ENCODE data around the gene ADPRH.
"Not testable (repeated sequence)": the region's sequence is repeated elsewhere in the genome, so short reads cannot be mapped to it uniquely, and the experiment has no call there.

ADPRH gene

DNA sequence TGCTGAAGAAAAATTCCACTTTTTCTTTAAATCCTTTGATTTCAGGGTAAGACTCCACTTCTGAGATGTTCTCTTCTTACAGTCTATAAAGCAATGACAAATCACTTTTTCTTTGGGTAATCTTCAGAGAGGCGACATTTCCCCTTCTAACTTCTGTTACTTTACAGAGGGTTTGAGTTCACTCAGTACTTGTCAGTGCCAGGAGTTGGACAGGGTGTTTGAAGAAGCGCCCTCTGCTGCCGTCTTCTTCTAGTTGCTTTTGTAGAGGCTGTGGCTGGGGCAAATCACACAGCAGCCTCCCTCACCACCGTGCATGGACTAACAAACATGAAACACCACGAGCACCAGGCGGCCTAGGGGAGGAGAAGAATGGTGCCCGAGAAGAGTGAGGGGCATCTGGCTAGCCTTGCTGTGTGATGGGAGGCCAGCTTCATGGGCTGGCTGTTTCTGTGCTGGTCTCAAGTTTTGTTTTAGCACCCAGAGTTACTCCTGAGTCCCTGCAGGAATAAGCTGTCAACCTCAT, 19.8 kb upstream of the ADPRH start, which contains the start of gene CD80:
Gene CD80 (minus strand): TSS at position 174 of the 523 bp plus-strand sequence. CDS start 1,886 bp downstream, outside the sequence.
- peak; percentile 55 for DNase-seq (ENCODE audit: low read depth)

DNA sequence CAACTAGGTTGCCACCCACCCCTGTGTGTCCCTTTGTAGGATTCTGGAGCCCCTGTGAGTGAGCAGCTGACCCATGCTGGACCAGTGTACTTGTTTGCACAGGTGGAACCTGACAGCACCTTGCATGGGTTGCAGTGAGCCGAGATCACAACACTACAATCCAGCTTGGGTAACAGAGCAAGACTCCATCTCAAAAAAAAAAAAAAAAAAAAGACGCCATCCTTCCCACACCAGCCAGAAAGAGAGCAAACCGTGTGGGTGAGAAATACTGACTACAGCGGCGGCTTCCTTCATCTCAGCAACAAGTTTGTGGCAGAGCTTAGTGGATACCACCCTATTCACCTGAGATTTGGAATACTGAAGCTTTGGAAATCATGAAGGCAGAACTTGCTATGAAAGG, 19.1 kb upstream of the ADPRH start:
- no peak for DNase-seq (ENCODE audit: low read depth)

DNA sequence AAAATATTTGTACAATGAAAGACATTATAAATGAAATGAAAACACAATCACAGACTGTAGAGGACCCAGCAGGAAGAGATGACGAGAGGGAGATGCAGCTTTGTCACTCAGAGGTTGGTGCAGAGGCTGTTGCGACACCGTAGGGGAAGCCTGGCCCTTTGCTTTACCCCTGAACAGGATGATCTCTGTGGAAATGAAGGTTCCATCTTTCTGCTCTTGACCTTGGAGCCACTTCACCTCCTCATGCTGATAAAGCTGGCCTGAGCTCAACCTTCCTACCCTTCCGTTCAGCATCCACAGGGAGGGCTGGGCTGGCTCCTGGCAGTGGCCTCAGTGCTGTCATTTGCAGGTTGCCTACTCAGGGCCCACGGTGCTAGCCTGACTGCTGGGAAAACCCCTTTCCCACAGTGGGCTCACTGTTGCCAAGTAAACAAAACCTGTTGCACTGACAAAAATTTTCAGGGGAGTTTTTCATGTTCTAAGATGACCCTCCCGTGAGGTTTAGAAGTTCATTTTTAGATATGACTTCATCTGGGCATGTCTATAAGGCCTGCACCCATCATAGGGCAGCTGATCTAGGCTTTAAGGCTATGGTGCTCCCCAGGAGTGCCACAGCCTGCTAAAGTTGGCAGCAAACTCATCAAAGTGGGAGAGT, 16.9 kb upstream of the ADPRH start:
- no peak for DNase-seq (ENCODE audit: low read depth)

DNA sequence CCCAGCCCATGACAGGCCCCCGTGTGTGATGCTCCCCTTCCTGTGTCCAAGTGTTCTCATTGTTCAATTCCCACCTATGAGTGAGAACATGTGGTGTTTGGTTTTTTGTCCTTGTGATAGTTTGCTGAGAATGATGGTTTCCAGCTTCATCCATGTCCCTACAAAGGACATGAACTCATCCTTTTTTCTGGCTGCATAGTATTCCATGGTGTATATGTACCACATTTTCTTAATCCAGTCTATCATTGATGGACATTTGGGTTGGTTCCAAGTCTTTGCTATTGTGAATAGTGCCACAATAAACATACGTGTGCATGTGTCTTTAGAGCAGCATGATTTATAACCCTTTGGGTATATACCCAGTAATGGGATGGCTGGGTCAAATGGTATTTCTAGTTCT, 16.0 kb upstream of the ADPRH start:
- not testable (repeated sequence) for DNase-seq (ENCODE audit: low read depth)

DNA sequence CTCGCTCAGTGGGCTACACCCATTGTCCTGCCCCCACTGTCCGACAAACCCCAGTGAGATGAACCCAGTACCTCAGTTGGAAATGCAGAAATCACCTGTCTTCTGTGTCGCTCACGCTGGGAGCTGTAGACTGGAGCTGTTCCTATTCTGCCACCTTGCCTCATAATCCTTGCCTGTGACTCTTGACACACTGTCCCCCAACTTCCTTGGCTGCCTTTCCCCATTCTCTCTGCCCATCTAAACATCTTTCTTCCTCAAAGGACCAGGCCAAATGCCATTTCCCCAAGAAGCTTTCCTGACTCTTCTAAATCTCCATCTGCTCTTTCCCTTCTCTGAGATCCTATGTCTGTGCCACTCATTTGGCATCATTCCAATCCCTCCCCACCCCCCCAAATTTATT, 10.1 kb upstream of the ADPRH start:
- DNase-seq (ENCODE audit: low read depth), result no peak

DNA sequence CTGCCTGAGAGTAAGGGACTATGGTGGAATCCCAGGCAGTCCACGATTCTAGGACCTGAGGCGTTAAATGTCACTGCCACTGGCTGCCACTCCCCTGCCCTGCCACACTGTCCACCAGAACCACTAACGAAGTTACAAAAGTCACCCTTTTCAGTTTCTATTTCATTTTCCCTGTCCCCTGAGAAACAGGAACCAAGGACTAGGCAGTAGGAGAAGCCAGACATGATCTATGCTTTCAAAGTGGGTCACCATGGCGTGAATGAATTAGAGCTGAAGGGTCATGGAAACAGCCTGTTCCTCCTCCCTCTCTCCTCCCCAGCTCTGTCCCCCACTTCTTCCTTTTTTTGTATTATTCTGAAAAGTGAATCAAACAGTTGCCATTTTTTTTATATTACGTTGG, 9.1 kb upstream of the ADPRH start:
- no peak for DNase-seq (ENCODE audit: low read depth)

DNA sequence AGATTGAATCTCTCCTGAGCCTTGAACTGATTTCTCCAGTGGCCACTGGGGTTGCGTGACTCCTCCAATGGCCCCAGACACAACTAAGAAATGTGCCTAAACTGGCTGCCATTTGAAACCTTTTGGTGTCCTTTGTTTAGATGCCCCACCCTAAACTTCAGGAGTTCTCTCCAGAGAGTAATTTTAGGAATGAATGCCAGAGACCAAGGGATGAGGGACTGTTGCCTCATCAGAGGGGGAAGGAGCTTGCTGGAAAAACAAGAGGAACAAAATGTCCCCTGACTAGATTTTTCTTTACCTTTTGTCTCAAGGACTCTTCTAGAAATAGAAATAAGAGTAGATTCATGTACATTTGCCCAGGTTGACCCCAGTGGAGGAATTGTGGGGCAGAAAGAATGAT, 8.1 kb upstream of the ADPRH start:
- no peak for DNase-seq (ENCODE audit: low read depth)

DNA sequence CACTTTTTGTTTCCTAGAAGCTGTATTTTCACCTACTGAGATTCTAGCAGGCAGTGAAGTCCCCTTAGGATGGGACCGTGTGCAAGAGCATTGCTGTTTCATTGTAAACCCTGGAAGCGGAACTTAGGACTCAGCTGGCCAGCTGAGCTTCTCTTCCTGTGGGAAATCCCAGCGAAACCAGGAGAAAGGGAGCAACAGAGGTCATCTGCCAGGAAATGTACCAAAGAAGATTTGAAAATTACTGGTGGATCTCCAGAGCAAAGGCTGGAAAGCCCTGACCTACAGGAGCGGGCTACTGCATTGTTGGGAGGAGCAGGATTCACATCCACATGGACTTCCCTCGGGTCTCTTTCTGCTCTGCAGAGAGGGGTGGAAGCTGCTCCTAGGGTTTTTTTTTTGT, 7.6 kb upstream of the ADPRH start:
- no peak for DNase-seq (ENCODE audit: low read depth)

DNA sequence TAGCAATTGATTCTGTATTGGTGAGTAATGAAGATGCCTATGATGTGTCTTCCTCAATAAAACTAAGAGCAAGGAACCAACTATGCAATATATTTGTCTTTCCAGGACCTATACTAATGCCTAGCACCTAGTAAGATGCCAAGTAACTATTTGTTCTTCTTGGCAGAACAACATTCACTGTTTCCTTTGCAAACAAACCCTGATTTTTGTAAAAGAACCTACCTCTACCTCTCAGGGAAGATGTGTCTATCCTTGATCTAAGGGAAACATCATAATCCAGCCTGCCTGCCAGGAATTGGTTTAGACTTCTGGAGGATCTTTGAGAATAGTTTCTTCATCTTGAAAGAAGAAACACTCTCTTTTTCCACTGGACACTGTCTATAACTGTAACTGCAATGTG, 3.8 kb upstream of the ADPRH start:
- no peak for DNase-seq (ENCODE audit: low read depth)

DNA sequence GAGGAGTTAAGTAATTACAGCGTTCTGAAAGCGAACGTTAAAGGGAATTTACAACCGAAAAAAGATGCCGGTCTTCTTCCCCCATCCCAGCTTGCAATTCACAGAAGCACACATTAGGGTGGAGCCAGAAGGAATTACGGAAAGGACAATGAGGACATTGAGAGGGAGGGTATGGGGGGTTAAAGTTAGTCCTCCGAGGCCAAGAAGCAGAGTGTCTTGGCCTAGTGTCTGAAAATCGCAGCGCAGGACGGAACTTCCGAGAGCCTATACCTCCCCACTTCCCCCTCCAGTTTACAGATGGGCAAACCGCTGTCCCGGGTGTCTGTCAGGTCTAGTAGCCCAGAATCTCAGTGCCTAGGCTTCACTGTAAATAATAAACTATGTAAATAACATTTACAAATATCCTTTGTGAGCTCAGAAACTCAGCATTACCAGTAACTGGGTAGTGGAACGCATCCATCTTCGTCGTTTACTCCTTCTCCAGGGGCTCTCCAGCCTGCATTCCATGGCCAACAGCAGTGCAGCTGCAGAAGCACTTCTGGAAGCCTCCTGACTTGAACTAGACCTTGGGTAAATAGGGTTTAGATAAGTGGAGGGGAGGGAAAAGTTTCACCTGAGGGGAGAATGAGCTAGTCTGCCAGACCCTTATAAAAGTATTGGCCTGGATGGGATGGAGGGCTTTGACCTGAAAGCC, 922 bp downstream of the ADPRH start:
- peak; percentile 22 for DNase-seq (ENCODE audit: low read depth)

DNA sequence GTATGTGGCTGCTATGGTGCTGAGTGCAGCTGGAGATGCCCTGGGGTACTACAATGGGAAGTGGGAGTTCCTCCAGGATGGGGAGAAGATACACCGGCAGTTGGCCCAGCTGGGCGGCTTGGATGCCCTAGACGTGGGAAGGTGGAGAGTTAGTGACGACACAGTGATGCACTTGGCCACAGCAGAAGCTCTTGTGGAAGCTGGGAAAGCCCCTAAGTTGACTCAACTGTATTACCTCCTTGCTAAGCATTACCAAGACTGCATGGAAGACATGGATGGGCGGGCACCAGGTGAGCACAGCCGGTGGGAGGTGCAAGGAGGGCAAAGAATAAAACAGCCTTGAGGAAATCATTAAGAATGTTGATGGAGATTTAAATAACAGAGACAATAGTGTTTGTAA, 2.9 kb downstream of the ADPRH start:
- DNase-seq (ENCODE audit: low read depth), result no peak

DNA sequence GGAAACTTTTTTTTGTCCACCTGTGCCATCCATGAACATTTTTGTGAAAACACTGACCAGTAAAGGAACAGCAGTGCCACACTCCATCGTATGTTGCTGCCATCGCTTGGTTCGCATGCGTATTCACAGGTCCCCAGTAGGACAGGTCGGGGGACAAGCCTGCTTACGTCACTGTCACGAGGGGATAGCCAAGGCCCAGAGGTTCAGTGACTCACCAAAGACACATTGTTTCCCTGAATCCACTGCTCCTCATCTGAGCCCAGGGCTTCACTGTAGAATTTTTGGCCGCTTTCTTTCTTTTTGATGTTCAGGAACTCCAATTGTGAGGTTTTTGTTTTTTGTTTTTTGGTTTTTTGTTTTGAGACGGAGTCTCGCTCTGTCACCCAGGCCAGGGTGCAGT, 5.9 kb downstream of the ADPRH start:
- DNase-seq (ENCODE audit: low read depth), result no peak

DNA sequence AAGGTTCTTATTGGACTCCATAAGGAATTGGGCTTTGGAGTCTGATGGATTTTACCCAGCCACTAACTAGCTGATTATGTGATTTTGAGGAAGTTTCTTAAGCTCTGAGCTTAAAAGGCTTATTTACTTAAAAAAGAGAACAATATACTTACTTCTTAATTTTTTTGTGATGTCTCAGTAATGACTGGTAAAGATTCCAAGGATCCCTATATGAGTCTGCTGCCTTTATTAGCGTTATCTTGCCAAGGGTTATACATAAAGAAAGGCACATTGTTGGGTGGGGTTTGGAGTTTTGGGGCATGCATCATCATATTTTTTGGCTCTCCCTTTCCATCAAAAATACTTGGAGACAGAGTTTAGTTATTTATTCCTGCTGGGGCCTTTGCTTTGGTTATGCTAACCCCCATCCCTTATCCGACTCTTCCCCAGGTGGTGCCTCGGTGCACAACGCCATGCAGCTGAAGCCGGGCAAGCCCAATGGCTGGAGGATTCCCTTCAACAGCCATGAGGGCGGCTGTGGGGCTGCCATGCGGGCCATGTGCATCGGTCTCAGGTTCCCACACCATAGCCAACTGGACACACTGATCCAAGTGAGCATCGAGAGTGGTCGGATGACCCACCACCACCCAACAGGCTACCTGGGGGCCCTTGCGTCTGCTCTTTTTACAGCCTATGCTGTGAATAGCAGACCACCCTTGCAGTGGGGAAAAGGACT, 6.7 kb downstream of the ADPRH start:
- DNase-seq (ENCODE audit: low read depth), result no peak

DNA sequence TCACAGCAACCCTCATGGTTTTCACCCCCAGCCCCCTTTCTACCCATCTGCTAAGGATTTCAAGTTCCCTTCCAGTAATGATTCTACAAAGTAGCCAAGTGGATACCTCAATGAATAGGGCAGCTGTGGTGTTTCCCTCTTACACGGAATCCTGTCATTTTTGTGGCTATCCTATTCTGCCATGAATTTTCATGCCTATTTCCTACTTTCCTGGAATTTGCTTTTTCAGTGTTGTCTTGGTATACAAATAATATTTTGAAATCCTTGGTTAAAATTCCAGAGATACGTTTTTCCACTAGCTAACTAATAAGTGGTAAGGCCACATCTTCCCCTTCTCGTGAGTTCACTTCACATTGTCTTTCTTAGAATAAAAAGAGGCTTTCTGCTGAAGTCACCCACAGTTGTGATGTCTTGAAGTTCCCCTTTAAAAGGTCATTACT, 7.5 kb downstream of the ADPRH start:
- DNase-seq (ENCODE audit: low read depth), result no peak

DNA sequence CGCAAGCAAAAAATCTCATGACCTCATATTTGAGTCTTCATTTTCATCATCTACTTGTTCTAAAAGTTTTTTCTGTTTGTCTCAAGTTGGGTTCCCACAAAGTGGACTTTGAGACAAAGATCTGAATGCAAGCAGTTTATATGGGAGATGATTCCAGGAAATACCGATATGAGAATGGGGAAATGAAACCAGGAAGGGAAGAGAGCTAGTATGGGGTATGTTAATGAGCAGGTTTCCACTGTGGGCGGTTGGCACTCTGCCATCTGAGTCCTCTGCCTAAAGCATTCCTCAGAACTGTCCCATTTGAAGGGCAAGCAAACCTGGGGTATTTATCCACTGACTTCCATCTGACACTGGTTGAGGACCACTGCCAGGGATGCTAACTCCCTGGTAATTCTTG, 8.8 kb downstream of the ADPRH start:
- no peak for DNase-seq (ENCODE audit: low read depth)

DNA sequence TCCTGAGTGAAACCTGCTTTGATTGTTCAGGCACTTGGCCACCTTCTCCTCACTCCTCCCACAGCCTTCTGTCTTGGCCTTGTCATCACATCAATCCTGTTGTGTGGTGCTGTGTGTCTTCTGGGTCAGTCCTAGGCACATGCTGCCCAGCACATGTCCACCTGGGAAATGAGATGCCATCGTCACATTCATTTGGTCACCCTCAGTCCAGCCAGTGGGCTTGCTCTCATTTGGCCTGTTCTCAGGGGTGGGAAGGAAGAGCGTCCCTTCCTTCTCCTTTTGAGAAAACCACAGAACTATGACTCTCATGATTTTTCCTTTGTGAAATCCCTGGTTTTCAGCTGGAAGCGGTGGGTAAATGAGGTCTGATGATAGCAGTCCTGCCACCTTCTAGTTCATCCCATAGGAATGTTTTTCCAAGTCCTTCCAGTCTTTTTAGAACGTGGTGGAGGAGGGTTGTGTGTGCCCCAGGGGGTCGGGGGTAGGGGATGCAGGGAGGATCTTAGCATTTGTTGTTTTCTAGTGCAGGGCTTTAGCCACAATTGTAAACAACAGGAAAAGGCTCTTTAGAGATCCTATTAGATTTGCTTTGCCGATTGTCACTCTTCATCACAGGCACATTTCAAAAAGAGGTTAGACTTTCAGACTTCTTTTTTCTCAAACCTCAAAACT, 9.9 kb downstream of the ADPRH start:
- no peak for DNase-seq (ENCODE audit: low read depth)

DNA sequence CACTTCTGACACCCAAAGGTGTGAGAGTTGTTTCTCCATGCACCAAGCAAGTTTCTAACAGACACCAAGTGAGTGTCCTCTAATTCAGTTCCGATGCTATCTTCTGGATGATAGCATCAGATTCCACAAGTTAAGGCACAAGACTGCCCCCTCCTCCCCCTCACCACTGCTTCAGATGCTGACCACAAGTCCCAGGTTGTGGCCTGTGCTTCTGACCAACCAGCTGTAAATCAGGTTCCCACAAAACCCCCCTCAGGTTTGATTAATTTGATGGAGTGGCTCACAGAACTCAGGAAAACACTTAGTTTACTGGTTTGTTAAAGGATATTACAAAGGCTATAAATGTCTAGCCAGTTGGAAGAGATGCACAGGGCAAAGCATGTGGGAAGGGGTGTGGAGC, 11.4 kb downstream of the ADPRH start:
- DNase-seq (ENCODE audit: low read depth), result peak; percentile 57

DNA sequence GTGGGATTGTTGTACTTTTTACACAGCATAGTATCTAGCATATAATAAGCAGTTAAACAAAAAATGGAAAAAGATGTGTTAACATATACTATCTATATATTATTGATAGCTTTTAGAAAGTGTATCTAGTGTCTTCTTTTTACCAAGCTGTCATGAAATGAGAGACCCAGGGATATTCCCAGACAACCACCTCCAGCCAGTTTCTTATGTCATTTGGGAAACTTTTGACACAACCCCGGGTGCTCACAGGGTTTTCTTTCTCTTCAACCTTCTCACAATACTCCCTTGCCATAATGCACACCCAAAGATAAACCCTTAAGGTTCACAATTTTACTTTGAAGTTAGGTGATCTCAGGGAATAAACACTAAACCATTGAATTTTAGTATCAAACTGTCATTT, 13.6 kb downstream of the ADPRH start:
- no peak for DNase-seq (ENCODE audit: low read depth)

DNA sequence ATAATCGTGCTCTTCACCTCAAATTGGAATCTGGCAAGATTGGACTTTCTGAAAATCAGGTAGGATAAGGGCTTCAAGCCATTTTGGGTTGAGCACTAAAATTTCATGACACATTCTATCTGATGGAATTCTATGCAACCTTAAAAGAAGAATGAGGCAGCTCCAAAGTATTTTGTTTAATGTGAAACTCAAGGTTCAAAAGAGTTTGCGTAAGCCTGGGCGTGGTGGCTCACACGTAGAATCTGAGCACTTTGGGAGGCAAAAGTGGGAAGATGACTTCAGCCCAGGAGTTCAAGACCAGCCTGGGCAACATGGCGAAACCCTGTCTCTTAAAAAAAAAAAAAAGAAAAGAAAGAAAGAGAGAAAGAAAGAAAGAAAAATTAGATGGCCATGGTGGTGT, 14.8 kb downstream of the ADPRH start:
- no peak for DNase-seq (ENCODE audit: low read depth)

DNA sequence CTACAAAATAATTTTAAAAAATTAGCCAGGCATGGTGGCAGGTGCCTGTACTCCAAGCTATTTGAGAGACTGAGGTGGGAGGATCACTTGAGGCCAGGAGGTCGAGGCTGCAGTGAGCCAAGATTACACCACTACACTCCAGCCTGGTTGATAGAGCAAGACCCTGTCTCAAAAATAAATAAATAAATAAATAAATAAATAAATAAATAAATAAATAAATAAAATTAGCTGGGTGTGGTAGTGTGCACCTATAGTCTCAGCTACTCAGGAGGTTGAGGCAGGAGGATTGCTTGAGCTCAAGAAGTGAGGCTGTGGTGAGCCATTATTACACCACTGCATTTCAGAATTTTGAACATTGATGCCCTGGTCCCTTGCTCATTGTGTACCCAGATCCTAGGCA, 15.6 kb downstream of the ADPRH start:
- DNase-seq (ENCODE audit: low read depth), result not testable (repeated sequence)

DNA sequence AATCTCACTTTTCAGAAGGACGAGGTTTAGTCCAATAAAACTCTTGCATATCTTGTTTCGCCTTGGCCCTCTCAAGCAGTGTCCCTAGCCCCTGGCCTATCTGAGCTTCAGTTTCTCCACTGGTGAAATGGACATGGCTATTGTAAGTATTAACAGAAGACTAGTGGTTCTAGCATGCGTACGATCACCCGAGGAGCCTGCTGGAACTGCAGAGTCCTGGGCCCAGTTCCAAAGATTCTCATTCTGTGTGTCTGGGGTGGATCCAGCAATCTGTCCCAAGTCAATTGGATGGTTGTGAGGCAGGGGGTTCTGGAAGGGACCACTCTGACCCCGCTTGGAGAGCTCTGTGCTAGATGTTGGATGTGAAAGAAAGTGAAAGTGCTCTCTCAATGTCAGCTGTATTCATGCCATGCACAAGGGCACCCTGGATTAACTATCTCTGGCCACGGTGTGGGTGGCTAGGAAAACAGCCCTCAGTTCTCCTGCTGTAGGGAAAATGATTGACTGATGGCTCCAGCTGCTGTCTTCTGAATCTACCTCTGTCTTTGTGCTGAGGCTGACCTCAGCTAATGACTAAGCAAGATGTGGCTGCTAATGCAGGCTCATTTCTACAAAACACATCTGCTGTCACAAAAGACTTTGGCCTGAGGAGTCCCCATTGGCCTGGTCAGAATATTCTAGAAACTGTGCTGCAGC, 16.5 kb downstream of the ADPRH start:
- no peak for DNase-seq (ENCODE audit: low read depth)

DNA sequence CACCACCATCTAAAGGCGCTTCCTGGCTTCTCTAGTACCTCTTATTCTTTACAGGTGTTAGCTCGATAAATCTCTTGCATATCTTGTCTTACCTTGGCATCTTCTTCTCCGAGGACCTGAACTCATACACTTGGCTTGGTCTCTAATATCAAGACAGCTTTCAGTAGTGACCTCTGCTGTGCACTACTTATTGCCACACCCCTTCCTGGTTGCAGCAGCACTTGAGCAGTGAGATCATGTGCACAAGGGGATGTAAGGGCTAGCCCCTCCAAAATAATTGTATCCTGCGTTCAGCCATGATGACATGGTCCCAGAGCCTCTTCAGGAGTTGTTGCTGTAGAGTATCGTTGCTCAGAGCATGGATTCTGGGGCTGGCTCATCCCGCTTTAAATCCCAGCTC, 17.1 kb downstream of the ADPRH start:
- DNase-seq (ENCODE audit: low read depth), result no peak

Data from amniotic epithelial cell (primary cell).